WTC11 (cell line): Measurements from ENCODE around the gene NRXN3.

Experiments used
- CBFB ChIP-seq: sonication (generic); formaldehyde crosslinking; IDR thresholded peaks from 2 replicates; pipeline ENCODE4 v1.8.1; 2022; ENCODE audit warnings: mild to moderate bottlenecking, low read depth, missing genetic modification reagents
- E2F1 ChIP-seq: sonication (generic); formaldehyde crosslinking; IDR thresholded peaks from 2 replicates; pipeline ENCODE4 v1.8.0; 2022; ENCODE audit warnings: mild to moderate bottlenecking, missing genetic modification reagents
- GTF2I ChIP-seq: fragments of 250-450 bp; sonication (Bioruptor Pico); conservative IDR thresholded peaks from 2 replicates; pipeline ENCODE4 v1.4.0; 2021; ENCODE audit warnings: mild to moderate bottlenecking
- HMGXB4 ChIP-seq: sonication (generic); formaldehyde crosslinking; IDR thresholded peaks from 2 replicates; pipeline ENCODE4 v1.8.1; 2023; ENCODE audit warnings: mild to moderate bottlenecking, moderate library complexity, missing genetic modification reagents
- KAT7 ChIP-seq: sonication (generic); formaldehyde crosslinking; IDR thresholded peaks from 2 replicates; pipeline ENCODE4 v1.8.1; 2023; ENCODE audit warnings: missing genetic modification reagents, mild to moderate bottlenecking, borderline replicate concordance
- MAX ChIP-seq: sonication (generic); formaldehyde crosslinking; IDR thresholded peaks from 2 replicates; pipeline ENCODE4 v1.8.0; 2022; ENCODE audit warnings: mild to moderate bottlenecking, missing genetic modification reagents
- NR3C1 ChIP-seq: sonication (generic); formaldehyde crosslinking; conservative IDR thresholded peaks from 2 replicates; pipeline ENCODE4 v1.8.1; 2023; ENCODE audit warnings: low read depth, mild to moderate bottlenecking, missing genetic modification reagents
- SMAD3 ChIP-seq: sonication (generic); formaldehyde crosslinking; IDR thresholded peaks from 2 replicates; pipeline ENCODE4 v1.8.0; 2022; ENCODE audit warnings: missing genetic modification reagents, mild to moderate bottlenecking, borderline replicate concordance
- TCF7 ChIP-seq: sonication (generic); formaldehyde crosslinking; IDR thresholded peaks from 2 replicates; pipeline ENCODE4 v1.8.0; 2022; ENCODE audit warnings: mild to moderate bottlenecking, low read depth, missing genetic modification reagents, moderate library complexity
- ZSCAN18 ChIP-seq: fragments of 250-450 bp; sonication (Bioruptor Pico); IDR thresholded peaks from 2 replicates; pipeline ENCODE4 v2.1.2; 2022; ENCODE audit warnings: mild to moderate bottlenecking, moderate library complexity
- TF ChIP-seq, protein P1 (sequence below): fragments of 200-600 bp; IDR thresholded peaks from 2 replicates; pipeline ENCODE4 v1.8.0; 2022; ENCODE audit warnings: antibody characterized with exemption
- TF ChIP-seq, protein P2 (sequence below): sonication (generic); formaldehyde crosslinking; IDR thresholded peaks from 2 replicates; pipeline ENCODE4 v1.8.1; 2022; ENCODE audit warnings: mild to moderate bottlenecking, moderate library complexity, missing genetic modification reagents

- TF ChIP-seq, protein P1, sequence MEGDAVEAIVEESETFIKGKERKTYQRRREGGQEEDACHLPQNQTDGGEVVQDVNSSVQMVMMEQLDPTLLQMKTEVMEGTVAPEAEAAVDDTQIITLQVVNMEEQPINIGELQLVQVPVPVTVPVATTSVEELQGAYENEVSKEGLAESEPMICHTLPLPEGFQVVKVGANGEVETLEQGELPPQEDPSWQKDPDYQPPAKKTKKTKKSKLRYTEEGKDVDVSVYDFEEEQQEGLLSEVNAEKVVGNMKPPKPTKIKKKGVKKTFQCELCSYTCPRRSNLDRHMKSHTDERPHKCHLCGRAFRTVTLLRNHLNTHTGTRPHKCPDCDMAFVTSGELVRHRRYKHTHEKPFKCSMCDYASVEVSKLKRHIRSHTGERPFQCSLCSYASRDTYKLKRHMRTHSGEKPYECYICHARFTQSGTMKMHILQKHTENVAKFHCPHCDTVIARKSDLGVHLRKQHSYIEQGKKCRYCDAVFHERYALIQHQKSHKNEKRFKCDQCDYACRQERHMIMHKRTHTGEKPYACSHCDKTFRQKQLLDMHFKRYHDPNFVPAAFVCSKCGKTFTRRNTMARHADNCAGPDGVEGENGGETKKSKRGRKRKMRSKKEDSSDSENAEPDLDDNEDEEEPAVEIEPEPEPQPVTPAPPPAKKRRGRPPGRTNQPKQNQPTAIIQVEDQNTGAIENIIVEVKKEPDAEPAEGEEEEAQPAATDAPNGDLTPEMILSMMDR, result no peak
- no peak for TF ChIP-seq HMGXB4
- no peak for TF ChIP-seq CBFB (CRISPR knock-in tag)
- TF ChIP-seq NR3C1 (CRISPR knock-in tag), result no peak
- TF ChIP-seq, protein P2, sequence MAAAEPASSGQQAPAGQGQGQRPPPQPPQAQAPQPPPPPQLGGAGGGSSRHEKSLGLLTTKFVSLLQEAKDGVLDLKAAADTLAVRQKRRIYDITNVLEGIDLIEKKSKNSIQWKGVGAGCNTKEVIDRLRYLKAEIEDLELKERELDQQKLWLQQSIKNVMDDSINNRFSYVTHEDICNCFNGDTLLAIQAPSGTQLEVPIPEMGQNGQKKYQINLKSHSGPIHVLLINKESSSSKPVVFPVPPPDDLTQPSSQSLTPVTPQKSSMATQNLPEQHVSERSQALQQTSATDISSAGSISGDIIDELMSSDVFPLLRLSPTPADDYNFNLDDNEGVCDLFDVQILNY, result no peak
- no peak for TF ChIP-seq MAX (CRISPR knock-in tag)
- TF ChIP-seq SMAD3 (CRISPR knock-in tag), result no peak
- TF ChIP-seq KAT7 (CRISPR knock-in tag), result no peak
- no peak for TF ChIP-seq GTF2I (CRISPR knock-in tag)
- TF ChIP-seq E2F1 (CRISPR knock-in tag), result no peak
- TF ChIP-seq TCF7 (CRISPR knock-in tag), result no peak
- no peak for TF ChIP-seq ZSCAN18 (CRISPR knock-in tag)
These were observed 635.4 kb downstream of the NRXN3 start for GRCh38 chr14:78805570-78805969.
